SKM-1 (cell line): ENCODE data around the gene HAPLN1.

ENCODE experiments used
- DNase-seq: peaks from one replicate; lab custom pipeline; 2025; ENCODE audit not compliant: unreplicated experiment; lab: John Stamatoyannopoulos, UW

The HAPLN1 gene

GRCh38 chr5:83644301-83644700, 76.4 kb downstream of the HAPLN1 start:
- no peak for DNase-seq

- DNase-seq = no peak
Measured at GRCh38 chr5:83641946-83642345, 78.7 kb downstream of the HAPLN1 start.

GRCh38 chr5:83639911-83640310, 80.7 kb downstream of the HAPLN1 start:
- no peak for DNase-seq

- DNase-seq = no peak
Measured at GRCh38 chr5:83636156-83636555, 84.5 kb downstream of the HAPLN1 start.

- no peak for DNase-seq
Measured at GRCh38 chr5:83633285-83633684, 87.4 kb downstream of the HAPLN1 start.

- no peak for DNase-seq
Measured at GRCh38 chr5:83632874-83633273, 87.8 kb downstream of the HAPLN1 start.

GRCh38 chr5:83628360-83628759, 92.3 kb downstream of the HAPLN1 start:
- no peak for DNase-seq

- DNase-seq = no peak
Measured at GRCh38 chr5:83614841-83615240, 105.8 kb downstream of the HAPLN1 start.

GRCh38 chr5:83608122-83608521, 112.5 kb downstream of the HAPLN1 start:
- DNase-seq = peak; percentile 50

GRCh38 chr5:83595217-83595616, 125.4 kb downstream of the HAPLN1 start:
- DNase-seq = no peak

- DNase-seq = no peak
Measured at GRCh38 chr5:83590966-83591365, 129.7 kb downstream of the HAPLN1 start.

GRCh38 chr5:83589786-83590185, 130.9 kb downstream of the HAPLN1 start:
- no peak for DNase-seq
